Heart left ventricle (tissue), 13 donors: ENCODE results near the gene SPECC1L.

Experiments
- POLR2A ChIP-seq, 2 donors: fragments of 450-650 bp; IDR thresholded peaks; one replicate each; pipeline ENCODE4 v1.6.1; 2017; ENCODE audit warnings: antibody characterized with exemption in 2 of 2, mild to moderate bottlenecking in 2 of 2, moderate library complexity in 2 of 2
- TF ChIP-seq, protein P1 (sequence below), 12 donors: fragments of 200-600 bp; sonication (generic) in 4 of 12; IDR thresholded peaks; one replicate each; pipeline versions ENCODE4 v1.5.0 to v1.8.0; 2018 to 2022; ENCODE audit warnings: antibody characterized with exemption in 12 of 12, mild to moderate bottlenecking in 5 of 12
- donor health status: ischemic (EF 13 %, LVEDD 7.1; RV severe dilation, severe dysfunction).
- donor health status: DM: no; HTN: yes; CAD: no.
- donor health status: DM: no; HTN: no; CAD: no.
- donor health status: ischemic (EF 25% LVEDD 6.9; RV normal size, moderate dysfunction).
- donor health status: ischemic (EF 25% LVEDD 5.7; RV mildly dilated, moderate dysfunction).
- donor health status: ischemic (EF 35%, LVEDD 5.7; RV mildly dilated, moderate dysfunction).
- donor health status: nonischemic (EF 11% LVEDD 7.7; RV severe dilation, severe dysfunction).
- donor health status: DM: yes; HTN: yes; CAD: no.
- donor health status: PGD.
- donor health status: ischemic (EF 29% LVEDD 5.4; RV normal size, mild dysfunction).
- donor health status: nonischemic (EF 23%, LVEDD 6.1; RV moderate dilation, normal function).

DNA sequence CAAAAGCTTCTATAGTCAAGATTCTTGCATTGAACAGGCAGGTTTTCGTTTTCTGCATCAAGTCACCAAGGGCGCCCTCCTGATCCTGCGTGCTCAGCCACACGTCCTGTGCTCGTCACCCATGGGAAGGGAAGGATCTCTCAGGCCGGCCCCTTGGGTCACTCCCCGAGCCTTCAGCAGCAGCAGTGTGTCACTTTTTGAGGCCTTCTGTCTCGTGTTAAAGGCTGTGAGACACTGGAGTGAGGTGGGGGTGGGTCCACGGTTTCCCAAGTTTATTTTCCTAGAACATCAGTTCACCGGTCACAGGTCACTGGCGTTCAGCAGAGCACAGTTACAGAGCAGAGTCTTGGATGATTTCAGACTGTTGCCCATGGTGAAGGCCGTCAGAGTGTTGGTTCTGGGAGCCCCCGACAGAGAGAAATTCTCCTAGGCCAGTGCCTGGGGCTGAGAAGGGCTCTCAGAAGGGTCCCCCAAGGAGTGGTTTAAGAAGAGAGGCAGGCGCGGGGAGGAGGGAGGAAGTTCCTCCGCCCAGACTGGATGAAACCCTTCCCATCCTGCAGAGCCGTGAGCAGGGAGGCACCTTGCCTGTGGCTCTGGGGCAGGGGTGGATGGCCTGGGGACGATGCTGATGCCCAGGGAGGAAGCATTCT lies 143.2 kb downstream of the SPECC1L start:
- no peak for TF ChIP-seq POLR2A (IDR thresholded peaks at IDR 0.05)
- TF ChIP-seq, protein P1, sequence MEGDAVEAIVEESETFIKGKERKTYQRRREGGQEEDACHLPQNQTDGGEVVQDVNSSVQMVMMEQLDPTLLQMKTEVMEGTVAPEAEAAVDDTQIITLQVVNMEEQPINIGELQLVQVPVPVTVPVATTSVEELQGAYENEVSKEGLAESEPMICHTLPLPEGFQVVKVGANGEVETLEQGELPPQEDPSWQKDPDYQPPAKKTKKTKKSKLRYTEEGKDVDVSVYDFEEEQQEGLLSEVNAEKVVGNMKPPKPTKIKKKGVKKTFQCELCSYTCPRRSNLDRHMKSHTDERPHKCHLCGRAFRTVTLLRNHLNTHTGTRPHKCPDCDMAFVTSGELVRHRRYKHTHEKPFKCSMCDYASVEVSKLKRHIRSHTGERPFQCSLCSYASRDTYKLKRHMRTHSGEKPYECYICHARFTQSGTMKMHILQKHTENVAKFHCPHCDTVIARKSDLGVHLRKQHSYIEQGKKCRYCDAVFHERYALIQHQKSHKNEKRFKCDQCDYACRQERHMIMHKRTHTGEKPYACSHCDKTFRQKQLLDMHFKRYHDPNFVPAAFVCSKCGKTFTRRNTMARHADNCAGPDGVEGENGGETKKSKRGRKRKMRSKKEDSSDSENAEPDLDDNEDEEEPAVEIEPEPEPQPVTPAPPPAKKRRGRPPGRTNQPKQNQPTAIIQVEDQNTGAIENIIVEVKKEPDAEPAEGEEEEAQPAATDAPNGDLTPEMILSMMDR (IDR thresholded peaks at IDR 0.05), result no peak
